Type B pancreatic cell (in vitro differentiated cells): ENCODE measurements around the gene SMNDC1. TPM values are rescaled to one million over a fixed set of nuclear protein-coding genes. Genes with fewer than 3 reads are reported as not detected.
A peak's percentile ranks its signal among the peaks of the same experiment; 100 is the strongest.

Source experiments
- DNase-seq: peaks from one replicate; pipeline ENCODE4 v3.0.0; 2021; ENCODE audit warnings: mixed read lengths; ENCODE audit not compliant: unreplicated experiment; ENCODE audit errors: extremely low spot score
- H3K27ac Mint-ChIP-seq: 2 replicates; pipeline ENCODE4 v1.8.0; 2021; ENCODE audit warnings: mild to moderate bottlenecking, mixed read lengths
- H3K27me3 Mint-ChIP-seq: 2 replicates; pipeline ENCODE4 v1.8.0; 2021; ENCODE audit warnings: mixed read lengths
- H3K36me3 Mint-ChIP-seq: 2 replicates; pipeline ENCODE4 v1.8.0; 2021; ENCODE audit warnings: mixed read lengths
- H3K4me1 Mint-ChIP-seq: one replicate; pipeline ENCODE4 v1.8.0; 2021; ENCODE audit warnings: mixed read lengths; ENCODE audit not compliant: unreplicated experiment
- H3K4me3 Mint-ChIP-seq: 2 replicates; pipeline ENCODE4 v1.8.0; 2021; ENCODE audit warnings: mild to moderate bottlenecking, mixed read lengths
- H3K9me3 Mint-ChIP-seq: 2 replicates; pipeline ENCODE4 v1.8.0; 2021; ENCODE audit warnings: mixed read lengths
- CTCF ChIP-seq: fragments of 200-600 bp; sonication (generic); conservative IDR thresholded peaks from 2 replicates; pipeline ENCODE4 v1.5.0; 2021; ENCODE audit warnings: antibody characterized with exemption, mild to moderate bottlenecking
- total RNA-seq: library from RNA; stranded (reverse); gene quantifications from 2 replicates; pipeline ENCODE4 v1.2.1, GENCODE V29; 2021; ENCODE audit warnings: low replicate concordance

SMNDC1 gene
- total RNA-seq, 1 donor from 2014 or later, result 35.4 TPM

GRCh38 chr10:110310741-110311140, 6.0 kb upstream of the SMNDC1 start:
- Mint-ChIP-seq H3K36me3 (no peaks in the 10 kb centered on the region), H3K27ac (no peak overlapping the region), H3K9me3 (no peaks in the 10 kb centered on the region), H3K4me3 (no peak overlapping the region), H3K27me3 (peaks cover 4% of the 10 kb centered on the region), H3K4me1 (peaks cover 15% of the 10 kb centered on the region)
- DNase-seq, result no peak
- TF ChIP-seq CTCF, result no peak

GRCh38 chr10:110307805-110308204, 3.1 kb upstream of the SMNDC1 start:
- no peaks in the 10 kb centered on the region for H3K9me3 Mint-ChIP-seq
- H3K27ac Mint-ChIP-seq, result no peak overlapping the region
- DNase-seq, result no peak
- TF ChIP-seq CTCF, result no peak
- H3K4me1 Mint-ChIP-seq, result peaks cover 22% of the 10 kb centered on the region
- peaks cover 3% of the 10 kb centered on the region for H3K27me3 Mint-ChIP-seq
- H3K36me3 Mint-ChIP-seq, result peaks cover 5% of the 10 kb centered on the region
- H3K4me3 Mint-ChIP-seq, result no peak overlapping the region

- no peak for TF ChIP-seq CTCF
- H3K9me3 Mint-ChIP-seq, result no peaks in the 10 kb centered on the region
- no peak for DNase-seq
- peaks cover 3% of the 10 kb centered on the region for H3K27me3 Mint-ChIP-seq
- peaks cover 12% of the 10 kb centered on the region for H3K36me3 Mint-ChIP-seq
- peak overlapping the region; percentile 42 for H3K27ac Mint-ChIP-seq
- peak overlapping the region; percentile 59 for H3K4me3 Mint-ChIP-seq
- peaks cover 29% of the 10 kb centered on the region for H3K4me1 Mint-ChIP-seq
Measured at GRCh38 chr10:110306452-110306768, 1.7 kb upstream of the SMNDC1 start.

GRCh38 chr10:110305767-110306451, 1.2 kb upstream of the SMNDC1 start:
- peaks cover 29% of the 10 kb centered on the region for H3K4me1 Mint-ChIP-seq
- peak overlapping the region; percentile 97 for H3K4me3 Mint-ChIP-seq
- peaks cover 15% of the 10 kb centered on the region for H3K36me3 Mint-ChIP-seq
- peak overlapping the region; percentile 99 for H3K27ac Mint-ChIP-seq
- no peaks in the 10 kb centered on the region for H3K9me3 Mint-ChIP-seq
- peaks cover 3% of the 10 kb centered on the region for H3K27me3 Mint-ChIP-seq
- no peak for DNase-seq
- peak; percentile 77 for TF ChIP-seq CTCF

GRCh38 chr10:110304394-110304779, 333 bp downstream of the SMNDC1 start:
- no peaks in the 10 kb centered on the region for H3K9me3 Mint-ChIP-seq

More at GRCh38 chr10:110304394-110304779, 333 bp downstream of the SMNDC1 start:
- no peak for DNase-seq
- Mint-ChIP-seq H3K4me3 (peak overlapping the region; percentile 97), H3K4me1 (peaks cover 35% of the 10 kb centered on the region), H3K27me3 (peaks cover 3% of the 10 kb centered on the region), H3K36me3 (peaks cover 17% of the 10 kb centered on the region), H3K27ac (peak overlapping the region; percentile 99)
- TF ChIP-seq CTCF, result no peak
